GM12864 (cell line): ENCODE results near the gene PLEKHD1.
A peak's percentile ranks its signal among the peaks of the same experiment; 100 is the strongest.

Source experiments
- DNase-seq: peaks from one replicate; pipeline ENCODE4 v3.0.0-alpha.2; 2011; ENCODE audit warnings: low read depth
- H3K4me3 ChIP-seq: 2 replicates; pipeline ENCODE4 v1.5.1; 2011; ENCODE audit warnings: mild to moderate bottlenecking, low read depth, low read length, control low read depth
- TF ChIP-seq, protein P1 (sequence below): IDR thresholded peaks from 2 replicates; pipeline ENCODE4 v1.5.1; 2011; ENCODE audit warnings: low read depth, mild to moderate bottlenecking, moderate library complexity, low read length, control low read depth, inconsistent platforms; ENCODE audit errors: missing control alignments

The PLEKHD1 gene

GRCh38 chr14:69484444-69485314 lies at the start of gene PLEKHD1:
TSS of gene PLEKHD1 (plus strand) at chr14:69484728. CDS start at chr14:69484966, 238 bp downstream.
- TF ChIP-seq, protein P1, sequence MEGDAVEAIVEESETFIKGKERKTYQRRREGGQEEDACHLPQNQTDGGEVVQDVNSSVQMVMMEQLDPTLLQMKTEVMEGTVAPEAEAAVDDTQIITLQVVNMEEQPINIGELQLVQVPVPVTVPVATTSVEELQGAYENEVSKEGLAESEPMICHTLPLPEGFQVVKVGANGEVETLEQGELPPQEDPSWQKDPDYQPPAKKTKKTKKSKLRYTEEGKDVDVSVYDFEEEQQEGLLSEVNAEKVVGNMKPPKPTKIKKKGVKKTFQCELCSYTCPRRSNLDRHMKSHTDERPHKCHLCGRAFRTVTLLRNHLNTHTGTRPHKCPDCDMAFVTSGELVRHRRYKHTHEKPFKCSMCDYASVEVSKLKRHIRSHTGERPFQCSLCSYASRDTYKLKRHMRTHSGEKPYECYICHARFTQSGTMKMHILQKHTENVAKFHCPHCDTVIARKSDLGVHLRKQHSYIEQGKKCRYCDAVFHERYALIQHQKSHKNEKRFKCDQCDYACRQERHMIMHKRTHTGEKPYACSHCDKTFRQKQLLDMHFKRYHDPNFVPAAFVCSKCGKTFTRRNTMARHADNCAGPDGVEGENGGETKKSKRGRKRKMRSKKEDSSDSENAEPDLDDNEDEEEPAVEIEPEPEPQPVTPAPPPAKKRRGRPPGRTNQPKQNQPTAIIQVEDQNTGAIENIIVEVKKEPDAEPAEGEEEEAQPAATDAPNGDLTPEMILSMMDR, result no peak
- H3K4me3 ChIP-seq, result no peak within 1 kb of the TSS
- no peak for DNase-seq

- H3K4me3 ChIP-seq, result no peak overlapping the region
- TF ChIP-seq, protein P1, result no peak
- DNase-seq, result no peak
Measured at GRCh38 chr14:69439521-69440270, 44.8 kb upstream of the PLEKHD1 start.

GRCh38 chr14:69441948-69442347 lies 42.6 kb upstream of the PLEKHD1 start:
- TF ChIP-seq, protein P1, result no peak
- peak; percentile 62 for DNase-seq
- peak overlapping the region; percentile 10; the same call in 1 of the 2 replicates for H3K4me3 ChIP-seq

- no peak overlapping the region for H3K4me3 ChIP-seq
- DNase-seq, result no peak
- TF ChIP-seq, protein P1, result no peak
Measured at GRCh38 chr14:69443296-69443805, 41.2 kb upstream of the PLEKHD1 start.

- H3K4me3 ChIP-seq, result no peak overlapping the region
- DNase-seq, result no peak
- TF ChIP-seq, protein P1, result no peak
Measured at GRCh38 chr14:69449216-69449615, 35.3 kb upstream of the PLEKHD1 start.

GRCh38 chr14:69451941-69452340 lies 32.6 kb upstream of the PLEKHD1 start:
- DNase-seq, result no peak
- H3K4me3 ChIP-seq, result no peak overlapping the region
- TF ChIP-seq, protein P1, result no peak
